C4-2B (cell line): ENCODE data around the gene ACE.

Experiments used
- H3K27ac ChIP-seq: fragments of 450-650 bp; 2 replicates; pipeline ENCODE4 v1.5.1; 2017
- CTCF ChIP-seq: fragments of 450-650 bp; conservative IDR thresholded peaks from 2 replicates; pipeline ENCODE4 v1.5.1; 2017; ENCODE audit warnings: mild to moderate bottlenecking
- ZFX ChIP-seq: fragments of 450-650 bp; IDR thresholded peaks from 2 replicates; pipeline ENCODE4 v1.6.1; 2017

The ACE gene

GRCh38 chr17:63535640-63536039, 58.8 kb downstream of the ACE start:
- TF ChIP-seq ZFX (no peak), CTCF (no peak)
- H3K27ac ChIP-seq: no peak overlapping the region

DNA sequence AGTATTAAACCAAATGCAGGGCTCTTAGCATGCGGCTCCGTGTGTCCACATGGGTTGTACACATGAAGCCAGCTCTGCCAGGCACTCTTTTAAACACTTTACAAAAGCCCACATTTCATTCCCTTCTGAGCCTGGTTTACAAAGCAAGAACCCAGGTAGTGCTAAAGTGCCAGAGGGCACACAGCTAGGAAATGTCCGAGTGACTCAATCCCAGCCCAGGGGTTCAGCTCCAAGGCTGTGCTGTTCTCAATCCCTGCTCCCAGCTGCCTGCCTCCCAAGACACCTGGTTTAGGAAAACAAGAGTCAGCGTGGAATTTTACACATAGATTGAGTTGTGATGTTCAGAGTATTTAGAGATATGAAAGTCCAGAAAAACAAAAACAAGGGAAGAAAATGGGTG, 60.1 kb downstream of the ACE start:
- TF ChIP-seq ZFX (no peak), CTCF (no peak)
- no peak overlapping the region for H3K27ac ChIP-seq

GRCh38 chr17:63537991-63538692, 61.3 kb downstream of the ACE start:
- no peak overlapping the region for H3K27ac ChIP-seq
- no peak for TF ChIP-seq ZFX
- TF ChIP-seq CTCF: no peak

DNA sequence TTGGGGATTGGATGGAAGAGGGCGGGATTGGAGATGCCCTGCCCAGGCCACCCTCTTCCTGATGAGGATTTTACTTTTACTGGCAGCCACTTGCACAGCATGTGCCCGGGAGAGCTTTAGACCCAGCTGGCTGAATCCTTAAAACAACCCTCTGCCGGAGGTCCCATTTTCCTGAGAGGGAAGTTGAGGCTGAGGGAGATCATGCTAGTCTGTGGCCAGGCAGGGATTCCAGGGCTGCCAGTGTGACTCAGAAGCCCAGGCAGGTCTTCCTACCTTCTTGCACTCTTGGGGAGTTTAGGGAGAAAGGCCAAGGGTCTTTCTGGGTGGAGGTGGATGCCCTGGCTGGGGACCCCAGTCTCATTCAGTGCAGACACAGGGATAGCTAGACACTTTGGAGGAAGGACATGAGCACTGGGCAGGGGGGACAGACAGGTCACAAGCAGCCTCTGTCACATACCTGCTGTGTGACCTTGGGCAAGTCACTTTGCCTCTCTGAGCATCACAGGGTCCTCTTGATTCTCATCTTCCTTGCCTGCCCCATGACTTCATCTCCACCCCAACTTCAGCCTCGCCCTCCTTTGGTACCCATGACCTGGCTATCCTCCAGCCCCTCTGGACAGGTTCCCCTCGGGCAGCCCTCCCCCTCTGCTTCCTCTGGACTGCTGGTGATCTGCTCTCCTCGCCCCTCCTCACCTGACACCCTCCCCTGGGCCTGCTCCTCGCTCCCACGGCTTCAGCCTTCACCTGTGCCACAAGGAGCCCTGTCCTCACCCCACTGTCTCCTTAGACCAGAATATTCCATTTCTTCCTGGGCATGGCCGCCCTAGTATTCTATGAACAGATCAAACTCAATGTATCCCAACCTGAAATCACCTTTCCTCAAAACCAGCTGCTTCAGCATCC, 62.1 kb downstream of the ACE start:
- TF ChIP-seq ZFX (no peak), CTCF (no peak)
- H3K27ac ChIP-seq: no peak overlapping the region

- H3K27ac ChIP-seq: no peak overlapping the region
- no peak for TF ChIP-seq CTCF
Observed at GRCh38 chr17:63540590-63540989, 63.7 kb downstream of the ACE start.

DNA sequence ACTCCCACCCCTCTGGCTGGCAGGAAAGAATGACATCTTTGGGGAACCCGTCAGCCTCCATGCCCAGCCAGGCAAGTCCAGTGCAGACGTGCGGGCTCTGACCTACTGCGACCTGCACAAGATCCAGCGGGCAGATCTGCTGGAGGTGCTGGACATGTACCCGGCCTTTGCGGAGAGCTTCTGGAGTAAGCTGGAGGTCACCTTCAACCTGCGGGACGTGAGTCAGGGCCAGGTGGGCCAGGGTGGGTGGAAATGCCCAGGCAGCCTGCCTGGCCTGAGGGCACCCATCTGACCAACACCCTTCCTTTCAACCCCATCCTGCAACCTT, 65.3 kb downstream of the ACE start:
- TF ChIP-seq ZFX (no peak), CTCF (no peak)
- H3K27ac ChIP-seq: no peak overlapping the region
